Activated CD4-positive, alpha-beta T cell treated with anti-CD3 and anti-CD28 coated beads for 24 hours (primary cell): ENCODE measurements around the gene PRKAR2A.
"Not testable (repeated sequence)": the region's sequence is repeated elsewhere in the genome, so short reads cannot be mapped to it uniquely, and the experiment has no call there.

Experiments
- DNase-seq, 2 donors: peaks; one replicate each; pipeline ENCODE4 v3.0.0-alpha.2; 2020; ENCODE audit warnings: low read depth in 2 of 2

PRKAR2A gene

GRCh38 chr3:48837163-48837562 lies 10.5 kb downstream of the PRKAR2A start:
- no peak for DNase-seq

- no peak for DNase-seq
Measured at GRCh38 chr3:48835650-48836366, 11.9 kb downstream of the PRKAR2A start.

- DNase-seq, result no peak
Measured at GRCh38 chr3:48832684-48833083, 15.0 kb downstream of the PRKAR2A start.

GRCh38 chr3:48830715-48831114 lies 17.0 kb downstream of the PRKAR2A start:
- DNase-seq, result no peak

- DNase-seq, result not testable (repeated sequence)
Measured at GRCh38 chr3:48829525-48829924, 18.1 kb downstream of the PRKAR2A start.

- DNase-seq, result not testable (repeated sequence)
Measured at GRCh38 chr3:48827874-48828273, 19.8 kb downstream of the PRKAR2A start.

GRCh38 chr3:48826451-48826850 lies 21.2 kb downstream of the PRKAR2A start:
- no peak for DNase-seq

GRCh38 chr3:48820612-48821324 lies 26.9 kb downstream of the PRKAR2A start:
- DNase-seq, result no peak

- no peak for DNase-seq
Measured at GRCh38 chr3:48819234-48820221, 28.1 kb downstream of the PRKAR2A start.

GRCh38 chr3:48811524-48811923 lies 36.1 kb downstream of the PRKAR2A start:
- no peak for DNase-seq

- no peak for DNase-seq
Measured at GRCh38 chr3:48804930-48805329, 42.7 kb downstream of the PRKAR2A start.

GRCh38 chr3:48800831-48801230 lies 46.8 kb downstream of the PRKAR2A start:
- not testable (repeated sequence) for DNase-seq

GRCh38 chr3:48798998-48799397 lies 48.7 kb downstream of the PRKAR2A start:
- DNase-seq, result no peak

- DNase-seq, result no peak
Measured at GRCh38 chr3:48797626-48798025, 50.0 kb downstream of the PRKAR2A start.

GRCh38 chr3:48795997-48796732 lies 51.5 kb downstream of the PRKAR2A start:
- DNase-seq, result no peak

GRCh38 chr3:48793484-48793883 lies 54.2 kb downstream of the PRKAR2A start:
- DNase-seq, result not testable (repeated sequence)

GRCh38 chr3:48789665-48790064 lies 58.0 kb downstream of the PRKAR2A start:
- no peak for DNase-seq

- DNase-seq, result no peak
Measured at GRCh38 chr3:48788544-48789162, 59.0 kb downstream of the PRKAR2A start.

GRCh38 chr3:48784426-48785120 lies 63.1 kb downstream of the PRKAR2A start:
- DNase-seq, result no peak

GRCh38 chr3:48783304-48783703 lies 64.4 kb downstream of the PRKAR2A start:
- no peak for DNase-seq
